SK-N-SH (cell line): ENCODE results near the gene PELI2. TPM values are rescaled to one million over a fixed set of nuclear protein-coding genes. Genes with fewer than 3 reads are reported as not detected.

Experiments
- CTCF ChIA-PET: fragments of 300-600, 350-600 bp; formaldehyde crosslinking; extraction: SDS; loops from one replicate; lab custom pipeline; 2021; lab: Yijun Ruan, JAX
- POLR2A ChIA-PET: fragments of 350-600 bp; sonication (Branson Sonifier 250); formaldehyde crosslinking; extraction: SDS; loops from one replicate; lab custom pipeline; 2020; ENCODE audit warnings: antibody characterized with exemption, inconsistent platforms; lab: Yijun Ruan, JAX
- DNase-seq: peaks from one replicate; pipeline ENCODE4 v3.0.0; 2012
- H2AFZ ChIP-seq: fragments of 200-600 bp; sonication (generic); 2 replicates; pipeline ENCODE4 v1.8.1; 2016; ENCODE audit warnings: antibody characterized with exemption, mild to moderate bottlenecking, low read depth
- H3F3A ChIP-seq: fragments of 200-600 bp; sonication (generic); replicated peaks from 2 replicates; pipeline ENCODE3; 2016; ENCODE audit warnings: antibody characterized with exemption, mild to moderate bottlenecking; ENCODE audit not compliant: insufficient read depth
- H3K27ac ChIP-seq, 2 experiments: fragments of 200-500 bp in 1 of 2; fragments of 200-600 bp in 1 of 2; sonication (Bioruptor generic) in 1 of 2; sonication (generic), shearing (Covaris generic) in 1 of 2; 2 replicates each; pipeline versions ENCODE4 v1.5.1 to v1.6.1; 2014 to 2016; ENCODE audit warnings: low read depth in 2 of 2, inconsistent platforms in 1 of 2, low read length in 1 of 2, mild to moderate bottlenecking in 1 of 2, mixed read lengths in 1 of 2
- H3K27me3 ChIP-seq: fragments of 200-600 bp; sonication (generic), shearing (Covaris generic); 2 replicates; pipeline ENCODE4 v1.6.1; 2016; ENCODE audit warnings: mixed run types; ENCODE audit not compliant: insufficient read depth
- H3K36me3 ChIP-seq, 2 experiments: fragments of 200-500 bp in 1 of 2; fragments of 200-600 bp in 1 of 2; sonication (Bioruptor generic) in 1 of 2; sonication (generic) in 1 of 2; replicated peaks in 1 of 2; 2 replicates each; pipeline versions ENCODE3 to v1.5.1; 2014 to 2016; ENCODE audit warnings: low read length in 1 of 2, mild to moderate bottlenecking in 1 of 2; ENCODE audit not compliant: insufficient read depth in 2 of 2, control insufficient read depth in 1 of 2
- H3K4me1 ChIP-seq, 2 experiments: fragments of 200-500 bp in 1 of 2; fragments of 200-600 bp in 1 of 2; sonication (Bioruptor generic) in 1 of 2; sonication (generic), shearing (Covaris generic) in 1 of 2; 2 replicates each; pipeline versions ENCODE4 v1.5.1 to v1.6.1; 2014 to 2016; ENCODE audit warnings: low read depth in 1 of 2, low read length in 1 of 2, mixed run types in 1 of 2; ENCODE audit not compliant: insufficient read depth in 2 of 2, control insufficient read depth in 1 of 2
- H3K4me2 ChIP-seq: fragments of 200-600 bp; sonication (generic), shearing (Covaris generic); 2 replicates; pipeline ENCODE4 v1.6.1; 2017; ENCODE audit warnings: mixed run types
- H3K4me3 ChIP-seq, 2 experiments: fragments of 200-500 bp in 1 of 2; fragments of 200-600 bp in 1 of 2; sonication (Bioruptor generic) in 1 of 2; sonication (generic), shearing (Covaris generic) in 1 of 2; 2 replicates each; pipeline versions ENCODE4 v1.5.1 to v1.8.1; 2014 to 2016; ENCODE audit warnings: low read depth in 2 of 2, inconsistent platforms in 1 of 2, low read length in 1 of 2, mild to moderate bottlenecking in 1 of 2, mixed read lengths in 1 of 2, moderate library complexity in 1 of 2
- H3K79me2 ChIP-seq: fragments of 200-600 bp; sonication (generic); 2 replicates; pipeline ENCODE4 v1.8.1; 2017; ENCODE audit warnings: mild to moderate bottlenecking; ENCODE audit not compliant: insufficient read depth
- H3K9ac ChIP-seq: fragments of 200-600 bp; sonication (generic); 2 replicates; pipeline ENCODE4 v1.6.1; 2017; ENCODE audit warnings: mixed run types
- H3K9me2 ChIP-seq: fragments of 200-600 bp; sonication (generic); 2 replicates; pipeline ENCODE4 v1.6.1; 2017; ENCODE audit warnings: mixed run types
- H3K9me3 ChIP-seq: fragments of 200-600 bp; sonication (generic); 2 replicates; pipeline ENCODE4 v1.6.1; 2017; ENCODE audit warnings: mixed run types, mild to moderate bottlenecking, moderate library complexity
- H4K20me1 ChIP-seq: fragments of 200-600 bp; sonication (generic); 2 replicates; pipeline ENCODE4 v1.6.1; 2017; ENCODE audit warnings: mild to moderate bottlenecking, mixed run types; ENCODE audit not compliant: insufficient read depth
- CHD2 ChIP-seq: fragments of 150-350 bp; IDR thresholded peaks from 2 replicates; pipeline ENCODE4 v1.6.1; 2018; ENCODE audit warnings: low read length; ENCODE audit not compliant: partially characterized antibody
- EP300 ChIP-seq, 2 experiments: IDR thresholded peaks; 2 replicates each; pipeline versions ENCODE4 v1.4.0 to v1.6.1; 2012; ENCODE audit warnings: borderline replicate concordance in 1 of 2, low read depth in 1 of 2, low read length in 1 of 2
- GATA2 ChIP-seq: sonication (generic); formaldehyde crosslinking; IDR thresholded peaks from 2 replicates; pipeline ENCODE4 v1.5.0; 2020; ENCODE audit warnings: mild to moderate bottlenecking, missing genetic modification reagents
- IRF3 ChIP-seq: fragments of 150-350 bp; IDR thresholded peaks from 2 replicates; pipeline ENCODE4 v1.6.1; 2016; ENCODE audit warnings: mild to moderate bottlenecking, low read depth, low read length
- NFIC ChIP-seq: IDR thresholded peaks from 2 replicates; pipeline ENCODE4 v1.4.0; 2012; ENCODE audit warnings: borderline replicate concordance
- RAD21 ChIP-seq: IDR thresholded peaks from 2 replicates; pipeline ENCODE4 v1.6.1; 2012; ENCODE audit warnings: mild to moderate bottlenecking, low read length
- RFX5 ChIP-seq: IDR thresholded peaks from 2 replicates; pipeline ENCODE4 v1.6.1; 2012; ENCODE audit warnings: mild to moderate bottlenecking, improper control_type of control experiment, low read length
- RXRA ChIP-seq: IDR thresholded peaks from 2 replicates; pipeline ENCODE4 v1.4.0; 2012; ENCODE audit warnings: low read depth, mild to moderate bottlenecking, borderline replicate concordance
- SMC3 ChIP-seq: IDR thresholded peaks from 2 replicates; pipeline ENCODE4 v1.6.1; 2012; ENCODE audit warnings: low read depth, low read length, improper control_type of control experiment
- TAF1 ChIP-seq: IDR thresholded peaks from 2 replicates; pipeline ENCODE4 v1.6.1; 2012; ENCODE audit warnings: low read depth, mild to moderate bottlenecking, low read length, moderate library complexity, borderline replicate concordance
- TCF12 ChIP-seq: IDR thresholded peaks from 2 replicates; pipeline ENCODE4 v1.4.0; 2012
- TEAD4 ChIP-seq: IDR thresholded peaks from 2 replicates; pipeline ENCODE4 v1.4.0; 2012; ENCODE audit warnings: mild to moderate bottlenecking, borderline replicate concordance; ENCODE audit not compliant: insufficient read depth
- WGBS: methylation state at CpG from one replicate; pipeline ENCODE4 v1.1.6; 2017; ENCODE audit warnings: low lambda C conversion rate; 5-methylcytosine and 5-hydroxymethylcytosine counted together
- polyA plus RNA-seq, 3 experiments: library from polyadenylated mRNA; depleted of rRNA; stranded (reverse); fragments of >200 nt; gene quantifications; 2 replicates each; pipeline ENCODE4 v1.2.3, GENCODE V29; 2012
- TF ChIP-seq, protein P1 (sequence below): IDR thresholded peaks from 2 replicates; pipeline ENCODE4 v1.6.1; 2012; ENCODE audit warnings: mild to moderate bottlenecking, low read depth, low read length, moderate library complexity
- TF ChIP-seq, protein P2 (sequence below): fragments of 200-600 bp; sonication (generic); IDR thresholded peaks from 2 replicates; pipeline ENCODE4 v1.6.1; 2017; ENCODE audit warnings: antibody characterized with exemption, mild to moderate bottlenecking, moderate library complexity
- TF ChIP-seq, protein P3 (sequence below): IDR thresholded peaks from 2 replicates; pipeline ENCODE4 v1.4.0; 2012; ENCODE audit warnings: low read depth, borderline replicate concordance
- TF ChIP-seq, protein P4 (sequence below): IDR thresholded peaks from 2 replicates; pipeline ENCODE4 v1.4.0; 2012; ENCODE audit warnings: low read depth

Gene PELI2
- polyA plus RNA-seq, 1 of the 3 experiments (the other 2 are of a cell fraction): not detected

GRCh38 chr14:56341766-56342493 lies 223.7 kb downstream of the PELI2 start:
- DNase-seq: no peak
- Histone ChIP-seq H2AFZ (no peak overlapping the region), H3K36me3 (no peaks in the 10 kb centered on the region), H3K27ac (no peak overlapping the region; a peak in 1 of 4 replicates), H4K20me1 (no peaks in the 10 kb centered on the region), H3K27me3 (peaks cover 10% of the 10 kb centered on the region), H3K9ac (no peak overlapping the region), H3K9me3 (no peaks in the 10 kb centered on the region), H3F3A (no peaks in the 10 kb centered on the region), H3K9me2 (no peaks in the 10 kb centered on the region), H3K79me2 (no peaks in the 10 kb centered on the region), H3K4me2 (0 out of 2 replicates have a peak overlapping the region, but pooled peaks have one; percentile 6), H3K4me1 (0 out of 4 replicates have a peak, but pooled peaks cover 0 to 5% of the 10 kb centered on the region in 2 experiments), H3K4me3 (no peak overlapping the region)
- TF ChIP-seq RAD21 (no peak), RXRA (no peak), SMC3 (no peak)
- ChIA-PET POLR2A (no interaction called here), CTCF (interaction anchor here (0.8 to 2.4 kb wide), 2 partner anchors 8 to 904 kb away, joined by 4 to 13 read pairs; no protein-coding TSS in a partner anchor)
- 18% methylated on average over 7 of the region's 7 CpGs for WGBS

DNA sequence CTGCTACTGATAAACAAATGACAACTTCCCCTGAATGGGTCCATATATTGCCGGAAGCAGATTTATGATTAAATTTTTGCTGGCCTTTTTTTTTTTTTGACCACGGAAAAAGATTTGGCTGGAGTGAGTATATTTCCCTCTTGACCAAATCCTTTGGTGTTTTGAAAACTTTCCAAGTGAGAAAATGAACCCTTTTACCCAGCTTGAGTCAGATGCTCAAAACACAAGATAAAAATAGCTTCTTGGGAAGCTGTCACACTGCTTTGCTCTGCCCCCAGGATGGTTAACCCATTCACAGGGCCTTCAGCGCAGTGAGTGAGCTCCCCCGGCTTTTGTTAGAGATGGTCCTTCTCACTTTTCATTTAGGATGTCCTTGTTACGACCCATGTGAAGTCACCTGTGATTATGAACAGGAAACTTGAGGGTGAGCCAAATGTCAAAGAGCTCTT lies 224.3 kb downstream of the PELI2 start:
- DNase-seq: no peak
- H2AFZ ChIP-seq: no peak overlapping the region
- H3F3A ChIP-seq: no peaks in the 10 kb centered on the region
- ChIA-PET CTCF (interaction anchor here (0.8 kb wide), 1 partner anchor 9 kb away, joined by 4 read pairs; no protein-coding TSS in a partner anchor), POLR2A (no interaction called here)
- no peak overlapping the region for H3K4me3 ChIP-seq
- H3K4me2 ChIP-seq: peak overlapping the region; percentile 23; the same call in 1 of the 2 replicates
- H3K9me2 ChIP-seq: no peaks in the 10 kb centered on the region
- no peaks in the 10 kb centered on the region for H3K36me3 ChIP-seq
- no peak overlapping the region for H3K9ac ChIP-seq
- H3K27me3 ChIP-seq: peaks cover 10% of the 10 kb centered on the region
- 0 out of 4 replicates have a peak, but pooled peaks cover 0 to 5% of the 10 kb centered on the region in 2 experiments for H3K4me1 ChIP-seq
- WGBS: 5% methylated on average over 5 of the region's 5 CpGs
- H4K20me1 ChIP-seq: no peaks in the 10 kb centered on the region
- no peaks in the 10 kb centered on the region for H3K79me2 ChIP-seq
- no peak overlapping the region; a peak in 1 of 4 replicates for H3K27ac ChIP-seq
- no peaks in the 10 kb centered on the region for H3K9me3 ChIP-seq
- TF ChIP-seq, protein P1, sequence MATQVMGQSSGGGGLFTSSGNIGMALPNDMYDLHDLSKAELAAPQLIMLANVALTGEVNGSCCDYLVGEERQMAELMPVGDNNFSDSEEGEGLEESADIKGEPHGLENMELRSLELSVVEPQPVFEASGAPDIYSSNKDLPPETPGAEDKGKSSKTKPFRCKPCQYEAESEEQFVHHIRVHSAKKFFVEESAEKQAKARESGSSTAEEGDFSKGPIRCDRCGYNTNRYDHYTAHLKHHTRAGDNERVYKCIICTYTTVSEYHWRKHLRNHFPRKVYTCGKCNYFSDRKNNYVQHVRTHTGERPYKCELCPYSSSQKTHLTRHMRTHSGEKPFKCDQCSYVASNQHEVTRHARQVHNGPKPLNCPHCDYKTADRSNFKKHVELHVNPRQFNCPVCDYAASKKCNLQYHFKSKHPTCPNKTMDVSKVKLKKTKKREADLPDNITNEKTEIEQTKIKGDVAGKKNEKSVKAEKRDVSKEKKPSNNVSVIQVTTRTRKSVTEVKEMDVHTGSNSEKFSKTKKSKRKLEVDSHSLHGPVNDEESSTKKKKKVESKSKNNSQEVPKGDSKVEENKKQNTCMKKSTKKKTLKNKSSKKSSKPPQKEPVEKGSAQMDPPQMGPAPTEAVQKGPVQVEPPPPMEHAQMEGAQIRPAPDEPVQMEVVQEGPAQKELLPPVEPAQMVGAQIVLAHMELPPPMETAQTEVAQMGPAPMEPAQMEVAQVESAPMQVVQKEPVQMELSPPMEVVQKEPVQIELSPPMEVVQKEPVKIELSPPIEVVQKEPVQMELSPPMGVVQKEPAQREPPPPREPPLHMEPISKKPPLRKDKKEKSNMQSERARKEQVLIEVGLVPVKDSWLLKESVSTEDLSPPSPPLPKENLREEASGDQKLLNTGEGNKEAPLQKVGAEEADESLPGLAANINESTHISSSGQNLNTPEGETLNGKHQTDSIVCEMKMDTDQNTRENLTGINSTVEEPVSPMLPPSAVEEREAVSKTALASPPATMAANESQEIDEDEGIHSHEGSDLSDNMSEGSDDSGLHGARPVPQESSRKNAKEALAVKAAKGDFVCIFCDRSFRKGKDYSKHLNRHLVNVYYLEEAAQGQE: no peak
- TF ChIP-seq, protein P2, sequence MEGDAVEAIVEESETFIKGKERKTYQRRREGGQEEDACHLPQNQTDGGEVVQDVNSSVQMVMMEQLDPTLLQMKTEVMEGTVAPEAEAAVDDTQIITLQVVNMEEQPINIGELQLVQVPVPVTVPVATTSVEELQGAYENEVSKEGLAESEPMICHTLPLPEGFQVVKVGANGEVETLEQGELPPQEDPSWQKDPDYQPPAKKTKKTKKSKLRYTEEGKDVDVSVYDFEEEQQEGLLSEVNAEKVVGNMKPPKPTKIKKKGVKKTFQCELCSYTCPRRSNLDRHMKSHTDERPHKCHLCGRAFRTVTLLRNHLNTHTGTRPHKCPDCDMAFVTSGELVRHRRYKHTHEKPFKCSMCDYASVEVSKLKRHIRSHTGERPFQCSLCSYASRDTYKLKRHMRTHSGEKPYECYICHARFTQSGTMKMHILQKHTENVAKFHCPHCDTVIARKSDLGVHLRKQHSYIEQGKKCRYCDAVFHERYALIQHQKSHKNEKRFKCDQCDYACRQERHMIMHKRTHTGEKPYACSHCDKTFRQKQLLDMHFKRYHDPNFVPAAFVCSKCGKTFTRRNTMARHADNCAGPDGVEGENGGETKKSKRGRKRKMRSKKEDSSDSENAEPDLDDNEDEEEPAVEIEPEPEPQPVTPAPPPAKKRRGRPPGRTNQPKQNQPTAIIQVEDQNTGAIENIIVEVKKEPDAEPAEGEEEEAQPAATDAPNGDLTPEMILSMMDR: no peak
- TF ChIP-seq RAD21: no peak
- TF ChIP-seq NFIC: no peak
- TF ChIP-seq RFX5: no peak
- TF ChIP-seq RXRA: no peak
- TF ChIP-seq IRF3: no peak
- TF ChIP-seq TEAD4: no peak
- TF ChIP-seq, protein P3, sequence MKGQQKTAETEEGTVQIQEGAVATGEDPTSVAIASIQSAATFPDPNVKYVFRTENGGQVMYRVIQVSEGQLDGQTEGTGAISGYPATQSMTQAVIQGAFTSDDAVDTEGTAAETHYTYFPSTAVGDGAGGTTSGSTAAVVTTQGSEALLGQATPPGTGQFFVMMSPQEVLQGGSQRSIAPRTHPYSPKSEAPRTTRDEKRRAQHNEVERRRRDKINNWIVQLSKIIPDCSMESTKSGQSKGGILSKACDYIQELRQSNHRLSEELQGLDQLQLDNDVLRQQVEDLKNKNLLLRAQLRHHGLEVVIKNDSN: no peak
- TF ChIP-seq EP300 (IDR thresholded peaks at IDR 0.05; ENCODE audit: borderline replicate concordance in 1 of 2, low read depth in 1 of 2, low read length in 1 of 2): no peak
- no peak for TF ChIP-seq GATA2 (CRISPR knock-in tag)
- TF ChIP-seq, protein P4, sequence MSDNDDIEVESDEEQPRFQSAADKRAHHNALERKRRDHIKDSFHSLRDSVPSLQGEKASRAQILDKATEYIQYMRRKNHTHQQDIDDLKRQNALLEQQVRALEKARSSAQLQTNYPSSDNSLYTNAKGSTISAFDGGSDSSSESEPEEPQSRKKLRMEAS: no peak
- no peak for TF ChIP-seq CHD2
- TF ChIP-seq TAF1: no peak
- TF ChIP-seq TCF12: no peak
